Upper lobe of left lung (tissue), 4 donors: ENCODE results near the gene COL27A1.

Experiments
- CTCF ChIP-seq, 6 experiments: fragments of 450-650 bp in 4 of 6; fragments of 200-600 bp in 2 of 6; sonication (generic) in 2 of 6; IDR thresholded peaks; one replicate each; pipeline ENCODE4 v1.5.1; 2016 to 2019; ENCODE audit warnings: antibody characterized with exemption in 6 of 6
- EP300 ChIP-seq, 4 donors: sonication (generic); formaldehyde crosslinking; IDR thresholded peaks; one replicate each; pipeline ENCODE4 v1.5.1; 2017; ENCODE audit warnings: antibody characterized with exemption in 4 of 4, control low read depth in 2 of 4
- POLR2A ChIP-seq, 4 donors: fragments of 450-650 bp; IDR thresholded peaks; one replicate each; pipeline ENCODE4 v1.5.1; 2016 to 2017; ENCODE audit warnings: antibody characterized with exemption in 4 of 4, mild to moderate bottlenecking in 2 of 4

- TF ChIP-seq CTCF (IDR thresholded peaks at IDR 0.05), result no peak
- no peak for TF ChIP-seq POLR2A (IDR thresholded peaks at IDR 0.05)
- TF ChIP-seq EP300 (IDR thresholded peaks at IDR 0.05), result no peak
Observed at GRCh38 chr9:114158482-114159130, 3.3 kb downstream of the COL27A1 start.
